ENCODE data around the gene MRPS12.
"Not testable (repeated sequence)": the region's sequence is repeated elsewhere in the genome, so short reads cannot be mapped to it uniquely, and the experiment has no call there.

The MRPS12 gene
- 5.7 to 30.4 (median 19.2) reads per million in 18 experiments for total RNA-seq

- DNase-seq: peak; percentile 100
Observed at GRCh38 chr19:38930776-38931520, at the start of gene MRPS12. MRPS12 (plus strand) TSS chr19:38930944; CDS start chr19:38931295, 351 bp downstream.

GRCh38 chr19:38883286-38883685 lies 47.5 kb upstream of the MRPS12 start:
- DNase-seq: no peak

GRCh38 chr19:38884691-38885090 lies 46.1 kb upstream of the MRPS12 start:
- not testable (repeated sequence) for DNase-seq

GRCh38 chr19:38888876-38889275 lies 41.9 kb upstream of the MRPS12 start:
- DNase-seq: no peak

- no peak for DNase-seq
Observed at GRCh38 chr19:38889803-38890202, 40.9 kb upstream of the MRPS12 start.

- DNase-seq: no peak
Observed at GRCh38 chr19:38890686-38891085, 40.1 kb upstream of the MRPS12 start.

GRCh38 chr19:38891771-38892170 lies 39.0 kb upstream of the MRPS12 start:
- no peak for DNase-seq

- no peak for DNase-seq
Observed at GRCh38 chr19:38892841-38893240, 37.9 kb upstream of the MRPS12 start.

GRCh38 chr19:38893341-38893771 lies 37.4 kb upstream of the MRPS12 start:
- DNase-seq: no peak

GRCh38 chr19:38894968-38895367 lies 35.8 kb upstream of the MRPS12 start:
- no peak for DNase-seq

- DNase-seq: no peak
Observed at GRCh38 chr19:38898788-38899446, 31.8 kb upstream of the MRPS12 start.

- peak; percentile 100 for DNase-seq
Observed at GRCh38 chr19:38899447-38900201, 31.1 kb upstream of the MRPS12 start, which contains the start of the genes NFKBIB and SIRT2. NFKBIB (plus strand) TSS chr19:38899969; CDS start chr19:38900033, 64 bp downstream. SIRT2 (minus strand) TSS chr19:38899618; CDS start chr19:38899521, 97 bp downstream.

GRCh38 chr19:38900202-38900629 lies 30.5 kb upstream of the MRPS12 start:
- peak in 1 of 2 donors; percentile 69 for DNase-seq

- no peak for DNase-seq
Observed at GRCh38 chr19:38900743-38901190, 30.0 kb upstream of the MRPS12 start.

GRCh38 chr19:38901683-38902082 lies 29.1 kb upstream of the MRPS12 start:
- no peak for DNase-seq

GRCh38 chr19:38904581-38905539 lies 25.9 kb upstream of the MRPS12 start:
- DNase-seq: peak; percentile 53 to 63

GRCh38 chr19:38905620-38906019 lies 25.1 kb upstream of the MRPS12 start:
- DNase-seq: no peak

- no peak for DNase-seq
Observed at GRCh38 chr19:38907227-38907626, 23.5 kb upstream of the MRPS12 start.

GRCh38 chr19:38907670-38908069 lies 23.1 kb upstream of the MRPS12 start:
- DNase-seq: no peak

GRCh38 chr19:38908911-38909310 lies 21.8 kb upstream of the MRPS12 start:
- no peak for DNase-seq

GRCh38 chr19:38910488-38910887 lies 20.3 kb upstream of the MRPS12 start:
- DNase-seq: no peak
